ENCODE results near the gene FRG2.
"Not testable (repeated sequence)": the region's sequence is repeated elsewhere in the genome, so short reads cannot be mapped to it uniquely, and the experiment has no call there.

FRG2 gene

GRCh38 chr4:190016369-190017289 is 10.4 kb downstream of the FRG2 start:
- DNase-seq (ENCODE audit: low read depth in 2 of 2): no peak

GRCh38 chr4:190015538-190016368 is 11.3 kb downstream of the FRG2 start:
- DNase-seq (ENCODE audit: low read depth in 2 of 2): no peak

GRCh38 chr4:190014771-190015537 is 12.1 kb downstream of the FRG2 start:
- DNase-seq (ENCODE audit: low read depth in 2 of 2): no peak

GRCh38 chr4:189989941-189990340 is 37.1 kb downstream of the FRG2 start:
- not testable (repeated sequence) for DNase-seq (ENCODE audit: low read depth in 2 of 2)

GRCh38 chr4:189988877-189989431 is 38.1 kb downstream of the FRG2 start:
- no peak for DNase-seq (ENCODE audit: low read depth in 2 of 2)

- DNase-seq (ENCODE audit: low read depth in 2 of 2): not testable (repeated sequence)
Observed at GRCh38 chr4:189985651-189986243, 41.3 kb downstream of the FRG2 start.

- not testable (repeated sequence) for DNase-seq (ENCODE audit: low read depth in 2 of 2)
Observed at GRCh38 chr4:189984661-189985060, 42.4 kb downstream of the FRG2 start.

- not testable (repeated sequence) for DNase-seq (ENCODE audit: low read depth in 2 of 2)
Observed at GRCh38 chr4:189983916-189984526, 43.0 kb downstream of the FRG2 start.

- no peak for DNase-seq (ENCODE audit: low read depth in 2 of 2)
Observed at GRCh38 chr4:189981970-189982369, 45.1 kb downstream of the FRG2 start.

- not testable (repeated sequence) for DNase-seq (ENCODE audit: low read depth in 2 of 2)
Observed at GRCh38 chr4:189980292-189980691, 46.8 kb downstream of the FRG2 start.

- DNase-seq (ENCODE audit: low read depth in 2 of 2): no peak
Observed at GRCh38 chr4:189979196-189980047, 47.6 kb downstream of the FRG2 start.
